Body of pancreas (tissue), 4 donors: Measurements from ENCODE around the gene SSH2. TPM values are rescaled to one million over a fixed set of nuclear protein-coding genes. Genes with fewer than 3 reads are reported as not detected.

Experiments
- ATAC-seq: fragments of 150-250 bp; one replicate; pipeline ENCODE4 v1.9.1; 2016
- DNase-seq, 4 donors: peaks; one replicate each; pipeline ENCODE4 v3.0.0-alpha.2; 2019
- H3K27ac ChIP-seq, 4 donors: fragments of 200-600 bp; sonication (generic); 1 replicate in 3 of 4; 2 replicates in 1 of 4; pipeline versions ENCODE4 v1.5.1 to v1.6.1; 2016 to 2019; ENCODE audit warnings: mild to moderate bottlenecking in 1 of 4, mixed read lengths in 1 of 4, moderate library complexity in 1 of 4
- H3K27me3 ChIP-seq, 2 donors: fragments of 200-600 bp; sonication (generic); one replicate each; pipeline ENCODE4 v1.6.0; 2016; ENCODE audit warnings: mild to moderate bottlenecking in 1 of 2
- H3K36me3 ChIP-seq, 2 donors: fragments of 200-600 bp; sonication (generic); replicated peaks in 1 of 2; 2 replicates each; pipeline ENCODE4 v1.5.1; 2016; ENCODE audit warnings: low read depth in 2 of 2; ENCODE audit not compliant: insufficient read depth in 1 of 2
- H3K4me1 ChIP-seq: fragments of 200-600 bp; sonication (generic); one replicate; pipeline ENCODE4 v1.6.0; 2016
- H3K4me3 ChIP-seq, 2 donors: fragments of 200-600 bp; sonication (generic); 1 replicate in 1 of 2; 2 replicates in 1 of 2; pipeline ENCODE4 v1.5.1; 2016 to 2019
- H3K9me3 ChIP-seq, 3 donors: fragments of 200-600 bp; sonication (generic); 1 replicate in 2 of 3; 2 replicates in 1 of 3; pipeline ENCODE4 v1.5.1; 2016
- POLR2A ChIP-seq, 3 donors: fragments of 450-650 bp; IDR thresholded peaks; one replicate each; pipeline ENCODE4 v1.6.1; 2016; ENCODE audit warnings: antibody characterized with exemption in 3 of 3, mild to moderate bottlenecking in 2 of 3
- WGBS, 2 donors: methylation state at CpG; one replicate each; pipeline ENCODE4 v1.1.5; 2017; 5-methylcytosine and 5-hydroxymethylcytosine counted together
- intact Hi-C: fragments of 100-400 bp; cut with DNase I; formaldehyde crosslinking; loops from one replicate; pipeline ENCODE4 v1.15.1; 2023
- total RNA-seq, 2 donors: library from RNA; depleted of rRNA; stranded (reverse); fragments of >200 nt; gene quantifications; one replicate each; pipeline ENCODE4 v1.1.0, GENCODE V29; 2016
- TF ChIP-seq, protein P1 (sequence below), 7 experiments: fragments of 450-650 bp in 4 of 7; fragments of 200-600 bp in 3 of 7; sonication (generic) in 3 of 7; IDR thresholded peaks; one replicate each; pipeline ENCODE4 v1.5.1; 2016 to 2019; ENCODE audit warnings: antibody characterized with exemption in 7 of 7

Gene SSH2
- total RNA-seq, 2 donors from 2014 or later: 8.2 to 8.6 TPM

GRCh38 chr17:29758255-29758654 lies 171.8 kb downstream of the SSH2 start:
- DNase-seq (no peak), ATAC-seq (no peak)
- Histone ChIP-seq H3K27me3 (no peaks in the 10 kb centered on the region), H3K4me1 (no peaks in the 10 kb centered on the region), H3K4me3 (no peak overlapping the region), H3K36me3 (peaks cover 0 to 2% of the 10 kb centered on the region in 2 donors), H3K9me3 (no peaks in the 10 kb centered on the region), H3K27ac (no peak overlapping the region)
- 80 to 91% methylated on average over 2 of the region's 2 CpGs for WGBS, 2 donors
- intact Hi-C loops: no loop called here
- no peak for TF ChIP-seq POLR2A (IDR thresholded peaks at IDR 0.05)
- TF ChIP-seq, protein P1, sequence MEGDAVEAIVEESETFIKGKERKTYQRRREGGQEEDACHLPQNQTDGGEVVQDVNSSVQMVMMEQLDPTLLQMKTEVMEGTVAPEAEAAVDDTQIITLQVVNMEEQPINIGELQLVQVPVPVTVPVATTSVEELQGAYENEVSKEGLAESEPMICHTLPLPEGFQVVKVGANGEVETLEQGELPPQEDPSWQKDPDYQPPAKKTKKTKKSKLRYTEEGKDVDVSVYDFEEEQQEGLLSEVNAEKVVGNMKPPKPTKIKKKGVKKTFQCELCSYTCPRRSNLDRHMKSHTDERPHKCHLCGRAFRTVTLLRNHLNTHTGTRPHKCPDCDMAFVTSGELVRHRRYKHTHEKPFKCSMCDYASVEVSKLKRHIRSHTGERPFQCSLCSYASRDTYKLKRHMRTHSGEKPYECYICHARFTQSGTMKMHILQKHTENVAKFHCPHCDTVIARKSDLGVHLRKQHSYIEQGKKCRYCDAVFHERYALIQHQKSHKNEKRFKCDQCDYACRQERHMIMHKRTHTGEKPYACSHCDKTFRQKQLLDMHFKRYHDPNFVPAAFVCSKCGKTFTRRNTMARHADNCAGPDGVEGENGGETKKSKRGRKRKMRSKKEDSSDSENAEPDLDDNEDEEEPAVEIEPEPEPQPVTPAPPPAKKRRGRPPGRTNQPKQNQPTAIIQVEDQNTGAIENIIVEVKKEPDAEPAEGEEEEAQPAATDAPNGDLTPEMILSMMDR (IDR thresholded peaks at IDR 0.05): no peak

- Histone ChIP-seq H3K27me3 (no peaks in the 10 kb centered on the region), H3K27ac (no peak overlapping the region), H3K9me3 (no peaks in the 10 kb centered on the region), H3K4me3 (no peak overlapping the region), H3K36me3 (peaks cover 0 to 3% of the 10 kb centered on the region in 2 donors), H3K4me1 (no peaks in the 10 kb centered on the region)
- WGBS, 2 donors: 89% methylated on average over 4 of the region's 4 CpGs
- ATAC-seq (no peak), DNase-seq (no peak)
- TF ChIP-seq POLR2A (IDR thresholded peaks at IDR 0.05): no peak
- TF ChIP-seq, protein P1 (IDR thresholded peaks at IDR 0.05): no peak
- intact Hi-C loops: no loop called here
Observed at GRCh38 chr17:29757788-29758187, 172.2 kb downstream of the SSH2 start.

DNA sequence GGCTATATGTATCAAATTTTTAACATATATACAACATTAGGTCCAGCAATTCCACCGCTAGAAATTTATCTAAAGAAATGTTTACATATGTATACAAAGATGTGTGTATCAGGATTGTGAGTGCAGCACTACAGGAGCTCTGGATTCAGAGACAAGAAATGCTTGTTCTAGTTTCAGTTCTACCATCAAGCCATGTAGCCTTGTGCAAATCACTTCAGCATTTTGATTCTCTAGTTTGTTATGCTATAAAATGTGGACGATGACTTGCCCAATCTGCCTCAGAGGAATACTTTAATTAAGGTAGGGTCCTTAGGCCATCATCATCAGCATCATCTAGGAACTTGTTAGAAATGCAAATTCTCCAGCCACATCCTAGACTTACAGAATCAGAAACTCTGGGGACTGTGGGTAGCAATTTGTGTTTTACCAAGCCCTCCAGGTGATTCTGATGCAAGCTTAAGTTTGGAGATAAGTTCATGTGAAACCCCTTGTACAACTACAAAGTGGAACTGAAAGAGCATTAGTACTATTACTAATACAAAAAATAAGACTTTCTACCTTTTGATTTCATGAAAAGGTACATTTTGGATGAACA lies 176.1 kb downstream of the SSH2 start:
- intact Hi-C loops: no loop called here
- Histone ChIP-seq H3K4me3 (no peak overlapping the region), H3K27ac (no peak overlapping the region), H3K27me3 (no peaks in the 10 kb centered on the region), H3K9me3 (no peaks in the 10 kb centered on the region), H3K4me1 (no peaks in the 10 kb centered on the region), H3K36me3 (peaks cover 0 to 3% of the 10 kb centered on the region in 2 donors)
- 62 to 77% methylated on average over 2 of the region's 2 CpGs for WGBS, 2 donors
- ATAC-seq: no peak
- no peak for DNase-seq
- TF ChIP-seq, protein P1 (IDR thresholded peaks at IDR 0.05): no peak
- no peak for TF ChIP-seq POLR2A (IDR thresholded peaks at IDR 0.05)

DNA sequence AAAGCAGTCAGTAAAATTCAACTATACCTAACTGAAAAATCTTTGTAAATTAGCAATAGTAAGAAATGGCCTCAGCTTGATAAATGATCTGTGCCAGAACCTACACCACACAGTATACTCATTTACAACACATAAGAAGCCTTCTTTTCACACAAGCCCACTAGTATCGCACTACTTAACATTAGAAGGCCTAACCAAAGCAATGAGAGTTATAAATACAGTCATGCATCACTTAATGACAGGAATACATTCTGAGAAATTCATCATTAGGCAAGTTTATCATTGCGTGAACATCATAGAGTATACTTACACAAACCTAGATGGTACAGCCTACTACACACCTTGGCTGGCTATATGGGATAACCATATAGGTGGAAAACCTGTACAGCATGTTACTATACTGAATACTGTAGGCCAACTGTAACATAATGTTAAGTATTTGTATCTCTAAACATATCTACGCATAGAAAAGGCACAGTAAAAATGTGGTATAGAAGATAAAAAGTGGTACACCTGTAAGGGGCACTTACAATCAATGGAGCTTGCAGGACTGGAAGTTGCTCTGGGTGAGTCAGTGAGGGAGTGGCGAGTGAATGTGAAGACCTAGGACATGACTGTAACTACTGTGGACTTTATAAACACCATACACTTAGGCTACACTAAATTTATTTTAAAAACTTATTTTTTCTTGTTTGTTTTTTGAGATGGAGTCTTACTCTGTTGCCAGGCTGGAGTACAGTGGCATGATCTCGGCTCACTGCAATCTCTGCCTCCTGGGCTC lies 180.8 kb downstream of the SSH2 start:
- H3K4me1 ChIP-seq: peaks cover 12% of the 10 kb centered on the region
- WGBS, 2 donors: 94% methylated on average over 5 of the region's 5 CpGs
- no peak for ATAC-seq
- no peak for DNase-seq
- intact Hi-C loops: no loop called here
- no peak overlapping the region for H3K27ac ChIP-seq
- H3K27me3 ChIP-seq: no peaks in the 10 kb centered on the region
- TF ChIP-seq, protein P1 (IDR thresholded peaks at IDR 0.05): no peak
- no peak for TF ChIP-seq POLR2A (IDR thresholded peaks at IDR 0.05)
- no peak overlapping the region for H3K4me3 ChIP-seq
- peaks cover 0 to 3% of the 10 kb centered on the region in 2 donors for H3K36me3 ChIP-seq
- no peaks in the 10 kb centered on the region for H3K9me3 ChIP-seq
